ENCODE data around the gene RAB40C. TPM values are rescaled to one million over a fixed set of nuclear protein-coding genes. Genes with fewer than 3 reads are reported as not detected.

RAB40C gene
- total and polyA plus RNA-seq, 2 experiments from 2014 or later = 9.5 to 18.8 TPM

- Histone ChIP-seq H3K9me3 (ENCODE audit: low read depth) (no peaks in the 10 kb centered on the region), H3K36me3 (ENCODE audit: low read depth) (no peaks in the 10 kb centered on the region), H3K4me2 (ENCODE audit: unreplicated experiment) (no peak overlapping the region), H3K9ac (no peak overlapping the region), H3K9me2 (ENCODE audit: insufficient read depth) (no peaks in the 10 kb centered on the region), H3K27ac (no peak overlapping the region), H4K20me1 (ENCODE audit: insufficient read depth) (no peaks in the 10 kb centered on the region), H3K4me1 (ENCODE audit: insufficient read depth) (peaks cover 4% of the 10 kb centered on the region; the same call in 1 of the 2 replicates), H3K4me3 (no peak overlapping the region), H2AFZ (no peak overlapping the region), H3K27me3 (replicated peaks; ENCODE audit: insufficient read depth) (no peaks in the 10 kb centered on the region), H3F3A (ENCODE audit: insufficient read depth) (no peaks in the 10 kb centered on the region), H3K79me2 (ENCODE audit: insufficient read depth) (peaks cover 38% of the 10 kb centered on the region)
- TF ChIP-seq EZH2phosphoT487 (IDR thresholded peaks at IDR 0.05; ENCODE audit: insufficient read depth, low read depth) = no peak
- TF ChIP-seq EZH2 (IDR thresholded peaks at IDR 0.05; ENCODE audit: insufficient read depth, poor library complexity, severe bottlenecking) = no peak
- in situ Hi-C loops (cut with MboI) = no loop called here
- no peak for DNase-seq
- WGBS, 2 experiments (ENCODE audit: low coverage in 1 of 2, low lambda C conversion rate in 2 of 2, missing lambda C conversion rate in 2 of 2) = 68 to 72% methylated on average over 26 to 32 of the region's 32 CpGs
These were observed 56.2 kb downstream of the RAB40C start for GRCh38 chr16:645852-646678.

DNA sequence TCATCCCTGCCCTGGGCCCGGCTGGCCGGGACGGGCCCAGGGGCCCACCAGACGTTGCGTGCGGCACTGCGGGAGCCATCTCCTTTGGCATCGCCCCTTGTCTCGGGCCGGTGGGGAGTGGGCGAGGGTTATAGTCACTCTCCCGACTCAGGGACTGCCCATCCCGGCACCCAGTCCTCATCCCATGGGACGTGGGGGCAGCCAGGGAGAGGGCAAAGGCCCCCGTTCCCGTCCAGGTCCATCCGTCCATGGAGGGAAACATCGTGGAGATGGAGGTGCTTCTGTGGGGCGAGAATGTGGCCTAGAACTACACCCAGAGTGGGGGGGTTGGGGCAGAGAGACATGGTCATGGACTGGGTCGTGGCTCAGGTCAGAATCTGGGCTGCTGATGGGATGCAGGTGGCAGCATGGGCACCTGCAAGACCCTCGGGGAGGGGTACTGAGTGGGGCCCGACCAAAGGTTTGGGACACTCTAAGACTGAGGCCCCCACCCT lies 56.9 kb downstream of the RAB40C start:
- WGBS, 2 experiments (ENCODE audit: low coverage in 1 of 2, low lambda C conversion rate in 2 of 2, missing lambda C conversion rate in 2 of 2) = 77 to 81% methylated on average over 12 to 22 of the region's 22 CpGs
- Histone ChIP-seq H3K9me2 (ENCODE audit: insufficient read depth) (no peaks in the 10 kb centered on the region), H3K27me3 (replicated peaks; ENCODE audit: insufficient read depth) (no peaks in the 10 kb centered on the region), H2AFZ (no peak overlapping the region), H3K36me3 (ENCODE audit: low read depth) (no peaks in the 10 kb centered on the region), H3K9ac (no peak overlapping the region), H4K20me1 (ENCODE audit: insufficient read depth) (no peaks in the 10 kb centered on the region), H3K4me3 (no peak overlapping the region), H3K27ac (no peak overlapping the region), H3K4me2 (ENCODE audit: unreplicated experiment) (no peak overlapping the region), H3K79me2 (ENCODE audit: insufficient read depth) (peaks cover 38% of the 10 kb centered on the region), H3K9me3 (ENCODE audit: low read depth) (no peaks in the 10 kb centered on the region), H3K4me1 (ENCODE audit: insufficient read depth) (peaks cover 4% of the 10 kb centered on the region; the same call in 1 of the 2 replicates), H3F3A (ENCODE audit: insufficient read depth) (no peaks in the 10 kb centered on the region)
- no peak for DNase-seq
- TF ChIP-seq EZH2 (IDR thresholded peaks at IDR 0.05; ENCODE audit: insufficient read depth, poor library complexity, severe bottlenecking) (no peak), EZH2phosphoT487 (IDR thresholded peaks at IDR 0.05; ENCODE audit: insufficient read depth, low read depth) (no peak)
- in situ Hi-C loops (cut with MboI) = no loop called here

GRCh38 chr16:647173-647902 lies 57.5 kb downstream of the RAB40C start:
- H3K79me2 ChIP-seq (ENCODE audit: insufficient read depth) = peaks cover 38% of the 10 kb centered on the region
- H3K9me2 ChIP-seq (ENCODE audit: insufficient read depth) = no peaks in the 10 kb centered on the region
- no peaks in the 10 kb centered on the region for H3K27me3 ChIP-seq (replicated peaks; ENCODE audit: insufficient read depth)
- H3K27ac ChIP-seq = 0 out of 2 replicates have a peak overlapping the region, but pooled peaks have one; percentile 79
- no peaks in the 10 kb centered on the region for H3F3A ChIP-seq (ENCODE audit: insufficient read depth)
- H4K20me1 ChIP-seq (ENCODE audit: insufficient read depth) = no peaks in the 10 kb centered on the region
- no peaks in the 10 kb centered on the region for H3K36me3 ChIP-seq (ENCODE audit: low read depth)
- H3K9ac ChIP-seq = peak overlapping the region; percentile 94
- DNase-seq = no peak
- TF ChIP-seq EZH2 (IDR thresholded peaks at IDR 0.05; ENCODE audit: insufficient read depth, poor library complexity, severe bottlenecking) = no peak
- no peak for TF ChIP-seq EZH2phosphoT487 (IDR thresholded peaks at IDR 0.05; ENCODE audit: insufficient read depth, low read depth)
- H2AFZ ChIP-seq = no peak overlapping the region
- no peaks in the 10 kb centered on the region for H3K9me3 ChIP-seq (ENCODE audit: low read depth)
- no peak overlapping the region for H3K4me3 ChIP-seq
- H3K4me1 ChIP-seq (ENCODE audit: insufficient read depth) = peaks cover 4% of the 10 kb centered on the region; the same call in 1 of the 2 replicates
- WGBS, 2 experiments (ENCODE audit: low coverage in 1 of 2, low lambda C conversion rate in 2 of 2, missing lambda C conversion rate in 2 of 2) = 77 to 90% methylated on average over 19 to 25 of the region's 25 CpGs
- H3K4me2 ChIP-seq (ENCODE audit: unreplicated experiment) = peak overlapping the region; percentile 97
- in situ Hi-C loops (cut with MboI) = no loop called here

DNA sequence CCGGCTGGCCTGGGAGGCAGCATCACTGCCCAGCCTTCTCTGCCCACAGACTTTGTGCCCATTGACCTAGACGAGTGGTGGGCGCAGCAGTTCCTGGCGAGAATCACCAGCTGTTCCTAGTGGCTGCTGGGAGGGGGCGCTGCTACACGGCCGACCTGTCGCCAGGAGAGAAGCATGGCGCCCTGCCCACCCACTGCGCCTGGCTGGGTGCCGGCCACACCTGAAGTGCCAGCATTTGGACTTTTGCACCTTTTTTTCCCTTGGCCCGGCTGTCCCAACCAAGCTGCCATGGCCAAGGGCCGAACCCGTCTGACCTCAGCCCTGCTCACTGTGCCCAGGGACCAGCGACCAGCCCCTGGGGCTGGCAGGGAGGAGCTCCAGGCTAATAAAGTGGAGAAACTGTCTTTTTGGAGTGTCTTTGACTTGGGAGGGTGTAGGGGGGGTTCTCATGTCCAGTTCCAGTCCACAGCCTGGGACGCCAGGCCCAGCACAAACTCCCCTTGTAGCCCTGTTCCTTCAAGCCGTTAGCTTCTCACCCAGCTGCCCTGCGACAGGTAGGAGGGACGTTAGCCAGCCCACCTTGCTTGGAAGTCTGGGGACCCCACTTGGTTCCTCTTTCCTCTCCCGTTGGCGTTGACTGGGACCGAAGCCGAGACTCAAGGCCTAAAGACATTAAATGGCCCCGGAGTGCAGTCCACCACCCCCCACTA lies 58.4 kb downstream of the RAB40C start:
- WGBS, 2 experiments (ENCODE audit: low coverage in 1 of 2, low lambda C conversion rate in 2 of 2, missing lambda C conversion rate in 2 of 2) = 14 to 19% methylated on average over 22 to 24 of the region's 24 CpGs
- Histone ChIP-seq H3K9me2 (ENCODE audit: insufficient read depth) (no peaks in the 10 kb centered on the region), H3F3A (ENCODE audit: insufficient read depth) (no peaks in the 10 kb centered on the region), H4K20me1 (ENCODE audit: insufficient read depth) (no peaks in the 10 kb centered on the region), H3K4me2 (ENCODE audit: unreplicated experiment) (peak overlapping the region; percentile 97), H3K27ac (peak overlapping the region; percentile 79), H2AFZ (peak overlapping the region; percentile 64), H3K9ac (peak overlapping the region; percentile 94), H3K27me3 (replicated peaks; ENCODE audit: insufficient read depth) (no peaks in the 10 kb centered on the region), H3K4me1 (ENCODE audit: insufficient read depth) (no peaks in the 10 kb centered on the region; the same call in 1 of the 2 replicates), H3K36me3 (ENCODE audit: low read depth) (no peaks in the 10 kb centered on the region), H3K9me3 (ENCODE audit: low read depth) (no peaks in the 10 kb centered on the region), H3K4me3 (peak overlapping the region; percentile 86), H3K79me2 (ENCODE audit: insufficient read depth) (peaks cover 33% of the 10 kb centered on the region)
- in situ Hi-C loops (cut with MboI) = no loop called here
- DNase-seq = peak; percentile 61
- TF ChIP-seq EZH2phosphoT487 (IDR thresholded peaks at IDR 0.05; ENCODE audit: insufficient read depth, low read depth) = no peak
- TF ChIP-seq EZH2 (IDR thresholded peaks at IDR 0.05; ENCODE audit: insufficient read depth, poor library complexity, severe bottlenecking) = no peak
